ENCODE results near the gene KDM7A.

Gene KDM7A

DNA sequence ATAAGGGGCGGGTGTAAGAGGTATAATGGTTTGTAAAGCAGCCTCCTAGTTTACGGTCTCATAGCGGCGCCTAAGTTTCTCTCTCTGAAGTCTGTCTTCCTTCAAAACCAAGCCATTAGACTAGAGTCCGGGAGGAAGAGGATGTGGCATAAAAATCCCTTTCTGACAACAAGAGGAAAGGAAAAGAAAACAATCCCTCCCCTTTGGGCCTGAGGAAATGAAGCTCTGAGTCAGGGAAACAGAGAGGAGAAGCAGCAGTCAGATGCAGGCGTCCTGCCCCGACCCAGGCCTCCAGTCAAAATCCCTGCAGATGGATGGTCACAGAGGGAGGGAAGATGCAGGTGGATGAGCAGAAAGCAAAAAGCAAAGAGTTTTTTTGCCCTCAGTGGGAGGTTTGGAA lies 137.7 kb downstream of the KDM7A start:
- no peak for TF ChIP-seq Cebpa-rat (IDR thresholded peaks at IDR 0.05)
- peaks cover 10 to 57% (median 21%) of the 10 kb centered on the region in 10 experiments for H3K4me1 ChIP-seq

GRCh38 chr7:140036224-140036962 lies 140.4 kb downstream of the KDM7A start:
- Histone ChIP-seq H3K4me2 (peak overlapping the region; percentile 34 to 81 (median 55); a peak in 21 of 22 replicates), H3K27ac (no peak overlapping the region), H3K27me3 (no peaks in the 10 kb centered on the region), H3K9me3 (replicated peaks in 1 of 11) (no peaks in the 10 kb centered on the region), H4K20me1 (peaks cover 39 to 97% (median 54%) of the 10 kb centered on the region in 11 experiments; a peak in 21 of 22 replicates), H3K4me1 (peaks cover 10 to 59% (median 17%) of the 10 kb centered on the region in 10 experiments), H3K9ac (no peak overlapping the region), H3K36me3 (peaks cover 69 to 93% (median 79%) of the 10 kb centered on the region in 11 experiments), H3K4me3 (no peak overlapping the region)
- no peak for TF ChIP-seq Cebpa-rat (IDR thresholded peaks at IDR 0.05)

More for the DNA sequence above, 137.7 kb downstream of the KDM7A start:
- no peak overlapping the region for H3K27ac ChIP-seq
- peak overlapping the region in 4 of 11 experiments; percentile 6 to 50 (median 28); a peak in 7 of 22 replicates for H3K4me2 ChIP-seq
- H3K36me3 ChIP-seq: peaks cover 68 to 92% (median 80%) of the 10 kb centered on the region in 11 experiments
- no peak overlapping the region for H3K9ac ChIP-seq
- no peaks in the 10 kb centered on the region for H3K27me3 ChIP-seq
- H3K4me3 ChIP-seq: no peak overlapping the region
- no peaks in the 10 kb centered on the region for H3K9me3 ChIP-seq (replicated peaks in 1 of 11)
- H4K20me1 ChIP-seq: peaks cover 39 to 98% (median 60%) of the 10 kb centered on the region in 11 experiments

- no peaks in the 10 kb centered on the region for H3K27me3 ChIP-seq
- peaks cover 39 to 96% (median 54%) of the 10 kb centered on the region in 11 experiments; a peak in 21 of 22 replicates for H4K20me1 ChIP-seq
- H3K4me1 ChIP-seq: peaks cover 10 to 59% (median 17%) of the 10 kb centered on the region in 10 experiments
- H3K36me3 ChIP-seq: peaks cover 62 to 93% (median 79%) of the 10 kb centered on the region in 11 experiments
- H3K4me2 ChIP-seq: peak overlapping the region; percentile 34 to 81 (median 55); a peak in 21 of 22 replicates
- no peak overlapping the region for H3K27ac ChIP-seq
- no peak overlapping the region for H3K9ac ChIP-seq
- no peak overlapping the region for H3K4me3 ChIP-seq
- no peak for TF ChIP-seq Cebpa-rat (IDR thresholded peaks at IDR 0.05)
- H3K9me3 ChIP-seq (replicated peaks in 1 of 11): no peaks in the 10 kb centered on the region
Observed at GRCh38 chr7:140035400-140036223, 141.2 kb downstream of the KDM7A start.
